ENCODE measurements around the gene RANBP1.

RANBP1 gene

GRCh38 chr22:20123366-20124082 lies 7.6 kb downstream of the RANBP1 start:
- no peak for DNase-seq (ENCODE audit: low read depth in 2 of 2)

- no peak for DNase-seq (ENCODE audit: low read depth in 2 of 2)
Observed at GRCh38 chr22:20124083-20124787, 8.3 kb downstream of the RANBP1 start.

- no peak for DNase-seq (ENCODE audit: low read depth in 2 of 2)
Observed at GRCh38 chr22:20125201-20126174, 9.6 kb downstream of the RANBP1 start.

GRCh38 chr22:20126284-20127029 lies 10.6 kb downstream of the RANBP1 start:
- no peak for DNase-seq (ENCODE audit: low read depth in 2 of 2)

- DNase-seq (ENCODE audit: low read depth in 2 of 2) = no peak
Observed at GRCh38 chr22:20127318-20127868, 11.5 kb downstream of the RANBP1 start.

DNA sequence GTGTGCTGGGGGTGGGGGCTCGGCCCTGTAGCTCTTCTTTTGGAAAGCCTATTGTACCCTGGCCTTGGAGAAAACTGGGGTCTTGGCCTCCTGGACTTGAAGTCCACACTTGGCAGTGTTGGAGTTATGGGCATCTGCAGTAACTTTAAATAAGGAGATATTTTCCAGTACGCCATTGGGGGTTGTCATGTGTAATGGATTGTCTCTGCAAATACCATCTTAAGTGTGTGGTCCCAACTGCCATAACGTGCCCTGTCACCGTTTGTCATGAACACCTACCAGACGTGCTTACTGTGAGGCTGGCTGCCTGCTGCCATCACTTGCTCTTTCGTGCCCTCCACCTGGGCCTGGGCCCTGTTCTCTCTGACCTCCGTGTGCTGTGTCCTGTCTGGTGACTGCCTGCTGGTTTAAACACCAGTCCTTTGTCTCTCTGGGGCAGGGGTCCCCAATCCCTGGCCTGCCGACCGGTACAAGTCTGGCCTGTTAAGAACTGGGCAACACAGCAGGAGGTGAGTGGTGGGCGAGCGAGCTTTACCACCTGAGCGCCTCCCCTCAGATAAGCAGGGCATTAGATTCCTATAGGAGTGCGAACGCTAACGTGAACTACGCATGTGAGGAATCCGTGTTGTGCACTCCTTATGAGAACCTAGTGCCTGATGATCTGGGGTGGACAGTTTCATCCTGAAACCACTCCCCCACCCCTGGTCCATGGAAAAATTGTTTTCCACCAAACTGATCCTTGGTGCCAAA lies 12.1 kb downstream of the RANBP1 start:
- DNase-seq (ENCODE audit: low read depth in 2 of 2) = no peak

GRCh38 chr22:20128619-20128901 lies 12.7 kb downstream of the RANBP1 start:
- DNase-seq (ENCODE audit: low read depth in 2 of 2) = no peak

- peak in 1 of 2 donors; percentile 24 for DNase-seq (ENCODE audit: low read depth in 2 of 2)
Observed at GRCh38 chr22:20128902-20129746, 13.2 kb downstream of the RANBP1 start.

DNA sequence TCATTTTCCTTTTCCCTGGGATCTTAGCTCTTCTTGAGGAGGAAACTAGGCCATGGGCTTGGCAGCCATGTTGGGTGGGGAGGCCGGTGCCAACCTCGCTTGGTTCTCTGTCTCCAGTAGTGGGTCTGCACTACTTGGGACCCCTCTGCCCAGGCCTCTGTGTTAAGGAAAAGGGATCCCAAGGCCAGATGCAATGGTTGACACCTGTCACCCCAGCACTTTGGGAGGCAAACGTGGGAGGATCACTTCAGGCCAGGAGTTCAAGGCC lies 13.8 kb downstream of the RANBP1 start:
- DNase-seq (ENCODE audit: low read depth in 2 of 2) = no peak

- DNase-seq (ENCODE audit: low read depth in 2 of 2) = no peak
Observed at GRCh38 chr22:20130319-20130718, 14.4 kb downstream of the RANBP1 start.

GRCh38 chr22:20130731-20131596 lies 15.1 kb downstream of the RANBP1 start:
- DNase-seq (ENCODE audit: low read depth in 2 of 2) = peak; percentile 61 to 63

DNA sequence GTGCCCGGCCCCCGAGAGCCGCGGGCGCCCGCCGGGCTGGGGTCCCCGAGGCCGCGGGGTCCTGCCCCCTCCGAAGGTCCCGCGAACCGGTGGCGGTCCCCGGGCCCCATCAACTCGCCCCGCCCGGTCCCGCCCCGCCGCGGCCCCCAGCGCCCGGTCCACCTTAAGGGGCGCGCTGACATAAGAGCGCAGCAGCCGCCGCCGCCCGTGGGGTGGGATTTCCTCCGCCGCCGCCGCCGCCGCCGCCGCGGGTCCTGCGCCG lies 15.6 kb downstream of the RANBP1 start, which contains the start of gene ZDHHC8:
Gene ZDHHC8 (plus strand): TSS at position 208 of the 262 bp plus-strand sequence. CDS start 144 bp downstream, outside the sequence.
- peak in 1 of 2 donors; percentile 20 for DNase-seq (ENCODE audit: low read depth in 2 of 2)

GRCh38 chr22:20131859-20132685 lies 16.2 kb downstream of the RANBP1 start:
- DNase-seq (ENCODE audit: low read depth in 2 of 2) = no peak

- no peak for DNase-seq (ENCODE audit: low read depth in 2 of 2)
Observed at GRCh38 chr22:20132686-20133246, 16.9 kb downstream of the RANBP1 start.

GRCh38 chr22:20133930-20134549 lies 18.1 kb downstream of the RANBP1 start:
- DNase-seq (ENCODE audit: low read depth in 2 of 2) = no peak

- DNase-seq (ENCODE audit: low read depth in 2 of 2) = no peak
Observed at GRCh38 chr22:20135265-20135664, 19.4 kb downstream of the RANBP1 start.

- no peak for DNase-seq (ENCODE audit: low read depth in 2 of 2)
Observed at GRCh38 chr22:20135806-20136602, 20.1 kb downstream of the RANBP1 start.

All from stimulated activated CD8-positive, alpha-beta memory T cell treated with anti-CD3 and anti-CD28 coated beads, Interleukin-7, amount 100 ng/mL, for 1 hour (primary cell).